HepG2 (cell line): Measurements from ENCODE around the gene PMVK.

Source experiments
- NFYB ChIP-seq: sonication (generic); formaldehyde crosslinking; IDR thresholded peaks from 2 replicates; pipeline ENCODE4 v1.4.0; 2020; ENCODE audit warnings: missing genetic modification reagents
- NR2C2 ChIP-seq: sonication (generic); formaldehyde crosslinking; IDR thresholded peaks from 2 replicates; pipeline ENCODE4 v1.4.0; 2020; ENCODE audit warnings: missing genetic modification reagents, mild to moderate bottlenecking, moderate library complexity, borderline replicate concordance
- POLR2AphosphoS5 ChIP-seq: IDR thresholded peaks from 2 replicates; pipeline ENCODE4 v1.6.1; 2012; ENCODE audit warnings: low read depth, low read length
- RBFOX2 ChIP-seq: fragments of 200-400 bp; formaldehyde crosslinking; IDR thresholded peaks from 2 replicates; pipeline ENCODE4 v1.6.1; 2017; ENCODE audit warnings: low read depth, mild to moderate bottlenecking, low read length
- SP2 ChIP-seq: sonication (generic); formaldehyde crosslinking; IDR thresholded peaks from 2 replicates; pipeline ENCODE4 v1.5.1; 2020; ENCODE audit warnings: mild to moderate bottlenecking, missing genetic modification reagents
- SRF ChIP-seq: IDR thresholded peaks from 2 replicates; pipeline ENCODE4 v1.6.1; 2011; ENCODE audit warnings: mild to moderate bottlenecking, low read depth, low read length, moderate library complexity
- ZNF274 ChIP-seq: sonication (generic); formaldehyde crosslinking; IDR thresholded peaks from 2 replicates; pipeline ENCODE4 v1.5.1; 2020; ENCODE audit warnings: mild to moderate bottlenecking, missing genetic modification reagents
- ZNF530 ChIP-seq: sonication (generic); formaldehyde crosslinking; IDR thresholded peaks from 2 replicates; pipeline ENCODE4 v1.5.0; 2020; ENCODE audit warnings: low read depth, mild to moderate bottlenecking, missing genetic modification reagents
- TF ChIP-seq, protein P1 (sequence below): sonication (generic); formaldehyde crosslinking; IDR thresholded peaks from 2 replicates; pipeline ENCODE4 v1.5.0; 2020; ENCODE audit warnings: mild to moderate bottlenecking, missing genetic modification reagents, moderate library complexity
- TF ChIP-seq, protein P2 (sequence below): sonication (generic); formaldehyde crosslinking; IDR thresholded peaks from 2 replicates; pipeline ENCODE4 v1.8.0; 2022; ENCODE audit warnings: mild to moderate bottlenecking, missing genetic modification reagents
- TF ChIP-seq, protein P3 (sequence below): IDR thresholded peaks from 2 replicates; pipeline ENCODE4 v1.6.1; 2012; ENCODE audit warnings: inconsistent platforms

DNA sequence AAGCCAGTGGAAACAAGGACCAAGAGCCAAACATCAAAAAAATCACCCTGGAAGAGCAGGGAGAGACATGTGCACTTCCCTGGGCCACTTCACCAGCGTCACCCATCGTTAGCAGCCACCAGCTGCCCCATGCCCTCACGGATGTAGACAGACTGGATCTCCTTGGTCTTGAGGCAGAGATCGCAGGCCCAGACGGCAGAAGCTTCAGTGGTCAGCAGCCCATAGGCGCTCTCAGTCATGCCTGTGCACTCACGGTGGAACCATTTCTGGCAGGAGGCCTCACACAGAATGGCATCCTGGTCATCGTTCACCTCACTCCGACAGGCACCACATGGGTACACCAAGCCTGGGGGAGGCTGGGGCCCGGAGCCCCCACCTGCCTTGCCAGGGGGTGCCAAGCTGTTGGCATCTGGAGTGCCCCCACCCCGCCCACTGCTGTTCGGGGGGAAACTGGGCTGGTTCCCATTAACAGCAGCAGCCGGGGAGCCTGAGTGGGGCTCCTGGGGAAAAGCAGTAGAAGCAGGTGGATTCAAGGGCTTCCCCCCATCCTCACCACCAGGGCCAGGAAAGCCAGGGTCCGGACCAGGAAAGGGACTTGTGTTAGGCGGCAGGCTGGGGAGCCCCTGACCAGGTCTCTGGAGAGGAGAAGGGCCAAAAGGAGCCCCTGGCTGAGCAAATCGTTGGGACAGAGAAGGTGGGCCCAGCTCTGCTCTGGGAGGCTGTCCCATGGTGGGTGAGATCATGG, 22.3 kb upstream of the PMVK start:
- TF ChIP-seq NFYB (CRISPR knock-in tag) (no peak), RBFOX2 (0 out of 2 replicates have a peak, but pooled peaks have one; percentile 30), ZNF530 (CRISPR knock-in tag) (no peak), SP2 (CRISPR knock-in tag) (no peak), NR2C2 (CRISPR knock-in tag) (no peak), SRF (no peak), ZNF274 (CRISPR knock-in tag) (no peak), POLR2AphosphoS5 (no peak)
- TF ChIP-seq, protein P1, sequence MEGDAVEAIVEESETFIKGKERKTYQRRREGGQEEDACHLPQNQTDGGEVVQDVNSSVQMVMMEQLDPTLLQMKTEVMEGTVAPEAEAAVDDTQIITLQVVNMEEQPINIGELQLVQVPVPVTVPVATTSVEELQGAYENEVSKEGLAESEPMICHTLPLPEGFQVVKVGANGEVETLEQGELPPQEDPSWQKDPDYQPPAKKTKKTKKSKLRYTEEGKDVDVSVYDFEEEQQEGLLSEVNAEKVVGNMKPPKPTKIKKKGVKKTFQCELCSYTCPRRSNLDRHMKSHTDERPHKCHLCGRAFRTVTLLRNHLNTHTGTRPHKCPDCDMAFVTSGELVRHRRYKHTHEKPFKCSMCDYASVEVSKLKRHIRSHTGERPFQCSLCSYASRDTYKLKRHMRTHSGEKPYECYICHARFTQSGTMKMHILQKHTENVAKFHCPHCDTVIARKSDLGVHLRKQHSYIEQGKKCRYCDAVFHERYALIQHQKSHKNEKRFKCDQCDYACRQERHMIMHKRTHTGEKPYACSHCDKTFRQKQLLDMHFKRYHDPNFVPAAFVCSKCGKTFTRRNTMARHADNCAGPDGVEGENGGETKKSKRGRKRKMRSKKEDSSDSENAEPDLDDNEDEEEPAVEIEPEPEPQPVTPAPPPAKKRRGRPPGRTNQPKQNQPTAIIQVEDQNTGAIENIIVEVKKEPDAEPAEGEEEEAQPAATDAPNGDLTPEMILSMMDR (CRISPR knock-in tag) = no peak
- TF ChIP-seq, protein P2, sequence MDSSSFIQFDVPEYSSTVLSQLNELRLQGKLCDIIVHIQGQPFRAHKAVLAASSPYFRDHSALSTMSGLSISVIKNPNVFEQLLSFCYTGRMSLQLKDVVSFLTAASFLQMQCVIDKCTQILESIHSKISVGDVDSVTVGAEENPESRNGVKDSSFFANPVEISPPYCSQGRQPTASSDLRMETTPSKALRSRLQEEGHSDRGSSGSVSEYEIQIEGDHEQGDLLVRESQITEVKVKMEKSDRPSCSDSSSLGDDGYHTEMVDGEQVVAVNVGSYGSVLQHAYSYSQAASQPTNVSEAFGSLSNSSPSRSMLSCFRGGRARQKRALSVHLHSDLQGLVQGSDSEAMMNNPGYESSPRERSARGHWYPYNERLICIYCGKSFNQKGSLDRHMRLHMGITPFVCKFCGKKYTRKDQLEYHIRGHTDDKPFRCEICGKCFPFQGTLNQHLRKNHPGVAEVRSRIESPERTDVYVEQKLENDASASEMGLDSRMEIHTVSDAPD = no peak
- TF ChIP-seq, protein P3, sequence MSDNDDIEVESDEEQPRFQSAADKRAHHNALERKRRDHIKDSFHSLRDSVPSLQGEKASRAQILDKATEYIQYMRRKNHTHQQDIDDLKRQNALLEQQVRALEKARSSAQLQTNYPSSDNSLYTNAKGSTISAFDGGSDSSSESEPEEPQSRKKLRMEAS = no peak
